GM23338 (cell line): ENCODE results near the gene CCDC57. TPM values are rescaled to one million over a fixed set of nuclear protein-coding genes. Genes with fewer than 3 reads are reported as not detected.

Experiments used
- ATAC-seq: fragments of 200-7000 bp; cut with Tn5 transposase; 3 replicates; pipeline ENCODE4 v1.9.1; 2020
- DNase-seq: peaks from one replicate; pipeline ENCODE4 v3.0.0-alpha.2; 2015; ENCODE audit warnings: low spot score
- H2AFZ ChIP-seq: fragments of 200-600 bp; sonication (generic); 2 replicates; pipeline ENCODE4 v1.8.0; 2016; ENCODE audit warnings: antibody characterized with exemption, mild to moderate bottlenecking, moderate library complexity
- H3F3A ChIP-seq: fragments of 200-600 bp; sonication (generic); replicated peaks from 2 replicates; pipeline ENCODE4 v1.8.0; 2017; ENCODE audit warnings: antibody characterized with exemption, mixed run types, low read depth
- H3K27ac ChIP-seq: fragments of 200-600 bp; sonication (generic); 2 replicates; pipeline ENCODE4 v1.6.1; 2016; ENCODE audit warnings: low read depth
- H3K27me3 ChIP-seq: fragments of 200-600 bp; sonication (generic); 2 replicates; pipeline ENCODE4 v1.8.0; 2016; ENCODE audit warnings: mild to moderate bottlenecking, mixed run types, moderate library complexity; ENCODE audit not compliant: insufficient read depth
- H3K36me3 ChIP-seq: fragments of 200-600 bp; sonication (generic); 2 replicates; pipeline ENCODE4 v1.8.0; 2016; ENCODE audit warnings: mild to moderate bottlenecking; ENCODE audit not compliant: insufficient read depth
- H3K4me1 ChIP-seq: fragments of 200-600 bp; sonication (generic); 2 replicates; pipeline ENCODE4 v1.8.0; 2016; ENCODE audit warnings: mild to moderate bottlenecking, moderate library complexity; ENCODE audit not compliant: insufficient read depth
- H3K4me2 ChIP-seq: fragments of 200-600 bp; sonication (generic); 2 replicates; pipeline ENCODE4 v1.7.1; 2017; ENCODE audit warnings: mixed run types
- H3K4me3 ChIP-seq: fragments of 200-600 bp; sonication (generic); 2 replicates; pipeline ENCODE4 v1.6.1; 2016; ENCODE audit warnings: mixed run types
- H3K79me2 ChIP-seq: fragments of 200-600 bp; sonication (generic); replicated peaks from 2 replicates; pipeline ENCODE4 v1.8.0; 2017; ENCODE audit warnings: mild to moderate bottlenecking; ENCODE audit not compliant: insufficient read depth
- H3K9me2 ChIP-seq: fragments of 200-600 bp; sonication (generic); 2 replicates; pipeline ENCODE4 v1.8.0; 2017; ENCODE audit not compliant: insufficient read depth
- H4K20me1 ChIP-seq: fragments of 200-600 bp; sonication (generic); replicated peaks from 2 replicates; pipeline ENCODE4 v1.8.0; 2017; ENCODE audit warnings: mild to moderate bottlenecking; ENCODE audit not compliant: insufficient read depth
- H3K27ac Mint-ChIP-seq: 2 replicates; pipeline ENCODE4 v1.8.0; 2020; ENCODE audit warnings: inconsistent platforms, mild to moderate bottlenecking, moderate library complexity, mixed read lengths
- H3K27me3 Mint-ChIP-seq: 3 replicates; pipeline ENCODE4 v1.8.0; 2022; ENCODE audit warnings: low read depth, mild to moderate bottlenecking, moderate library complexity, mixed read lengths, inconsistent platforms; ENCODE audit not compliant: insufficient read depth, poor library complexity
- H3K36me3 Mint-ChIP-seq: 3 replicates; pipeline ENCODE4 v1.8.0; 2021; ENCODE audit warnings: low read depth, mild to moderate bottlenecking, inconsistent platforms, moderate library complexity, mixed read lengths
- H3K4me1 Mint-ChIP-seq: 3 replicates; pipeline ENCODE4 v1.8.0; 2020; ENCODE audit warnings: mild to moderate bottlenecking, inconsistent platforms, mixed read lengths
- H3K4me3 Mint-ChIP-seq: 3 replicates; pipeline ENCODE4 v1.8.0; 2021; ENCODE audit warnings: moderate library complexity, mild to moderate bottlenecking, inconsistent platforms, mixed read lengths
- H3K9me3 Mint-ChIP-seq: 3 replicates; pipeline ENCODE4 v1.8.0; 2020; ENCODE audit warnings: moderate library complexity, mild to moderate bottlenecking, inconsistent platforms, mixed read lengths
- CREB1 ChIP-seq: fragments of 250-450 bp; sonication (Bioruptor Pico); IDR thresholded peaks from 2 replicates; pipeline ENCODE4 v1.5.0; 2020; ENCODE audit warnings: low read depth, mild to moderate bottlenecking, moderate library complexity
- CTCF ChIP-seq, 2 experiments: fragments of 200-600 bp in 1 of 2; sonication (generic) in 1 of 2; conservative IDR thresholded peaks; 2 replicates each; pipeline versions ENCODE4 v1.5.1 to v1.6.1; 2016 to 2017; ENCODE audit warnings: antibody characterized with exemption in 2 of 2, low read depth in 2 of 2, mild to moderate bottlenecking in 2 of 2, moderate library complexity in 1 of 2
- ETS1 ChIP-seq: IDR thresholded peaks from 2 replicates; pipeline ENCODE4 v1.6.1; 2016; ENCODE audit warnings: antibody characterized with exemption
- EZH2 ChIP-seq: fragments of 200-600 bp; sonication (generic); IDR thresholded peaks from one replicate; pipeline ENCODE4 v1.8.0; 2017; ENCODE audit warnings: antibody characterized with exemption, mild to moderate bottlenecking, low read depth; ENCODE audit not compliant: unreplicated experiment
- EZH2phosphoT487 ChIP-seq: fragments of 200-600 bp; sonication (generic); IDR thresholded peaks from one replicate; pipeline ENCODE4 v1.8.1; 2018; ENCODE audit warnings: antibody characterized with exemption; ENCODE audit not compliant: unreplicated experiment
- JUNB ChIP-seq: IDR thresholded peaks from one replicate; pipeline ENCODE4 v1.6.1; 2016; ENCODE audit warnings: antibody characterized with exemption; ENCODE audit not compliant: unreplicated experiment
- NANOG ChIP-seq: IDR thresholded peaks from 2 replicates; pipeline ENCODE4 v1.6.1; 2016; ENCODE audit warnings: antibody characterized with exemption, borderline replicate concordance
- POLR2AphosphoS5 ChIP-seq: IDR thresholded peaks from 2 replicates; pipeline ENCODE4 v1.6.1; 2016; ENCODE audit warnings: antibody characterized with exemption, low read depth
- REST ChIP-seq: IDR thresholded peaks from one replicate; pipeline ENCODE4 v1.6.1; 2018; ENCODE audit warnings: antibody characterized with exemption; ENCODE audit not compliant: unreplicated experiment
- STAT1 ChIP-seq: IDR thresholded peaks from one replicate; pipeline ENCODE4 v1.6.1; 2016; ENCODE audit warnings: antibody characterized with exemption; ENCODE audit not compliant: unreplicated experiment
- ZNF114 ChIP-seq: fragments of 250-450 bp; sonication (Bioruptor Pico); IDR thresholded peaks from 2 replicates; pipeline ENCODE4 v1.5.0; 2020; ENCODE audit warnings: mild to moderate bottlenecking, moderate library complexity
- ZNF331 ChIP-seq: fragments of 250-450 bp; sonication (Bioruptor Pico); IDR thresholded peaks from 2 replicates; pipeline ENCODE4 v1.5.0; 2020; ENCODE audit warnings: low read depth, mild to moderate bottlenecking, moderate library complexity
- ZNF462 ChIP-seq: fragments of 250-450 bp; sonication (Bioruptor Pico); IDR thresholded peaks from 2 replicates; pipeline ENCODE4 v1.5.0; 2020; ENCODE audit warnings: mild to moderate bottlenecking, moderate library complexity
- polyA plus RNA-seq: library from polyadenylated mRNA; unstranded; fragments of >200 nt; fragmentation: Nextera tagmentation; extraction: Ambion mirVana; gene quantifications from 2 replicates; pipeline ENCODE4 v1.2.1, GENCODE V29; 2016
- total RNA-seq: library from RNA; depleted of rRNA; stranded (reverse); fragments of >200 nt; shearing (Covaris generic); gene quantifications from 2 replicates; pipeline ENCODE4 v1.2.3, GENCODE V29; 2014

The CCDC57 gene
- total and polyA plus RNA-seq, 2 experiments from 2014 or later = 7.0 to 16.3 TPM

DNA sequence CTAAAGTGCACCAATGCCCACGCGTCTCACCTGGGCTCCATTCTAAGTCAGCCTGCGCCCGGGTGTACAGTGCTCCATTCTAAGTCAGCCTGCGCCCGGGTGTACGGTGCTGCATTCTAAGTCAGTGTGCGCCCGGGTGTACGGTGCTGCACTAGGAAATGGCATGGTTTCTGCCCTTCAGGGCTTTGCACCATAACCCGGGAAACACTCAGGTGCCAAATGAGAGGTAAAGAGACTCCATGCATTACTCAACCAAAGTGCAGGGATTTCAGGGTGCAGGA lies 85.4 kb downstream of the CCDC57 start:
- no peak overlapping the region for H2AFZ ChIP-seq
- no peak overlapping the region for H3K27ac ChIP-seq
- H3K36me3 ChIP-seq = no peaks in the 10 kb centered on the region
- H4K20me1 ChIP-seq = no peaks in the 10 kb centered on the region; the same call in 1 of the 2 replicates
- Mint-ChIP-seq H3K4me1 (peaks cover 4% of the 10 kb centered on the region; the same call in 1 of the 3 replicates), H3K4me3 (no peak overlapping the region), H3K27ac (no peak overlapping the region), H3K27me3 (peaks cover 6% of the 10 kb centered on the region), H3K9me3 (no peaks in the 10 kb centered on the region), H3K36me3 (peaks cover 3% of the 10 kb centered on the region; the same call in 1 of the 3 replicates)
- H3K4me1 ChIP-seq = no peaks in the 10 kb centered on the region
- H3K79me2 ChIP-seq = no peaks in the 10 kb centered on the region
- no peaks in the 10 kb centered on the region for H3K9me2 ChIP-seq
- H3F3A ChIP-seq = no peaks in the 10 kb centered on the region
- no peak for ATAC-seq
- TF ChIP-seq CREB1 (CRISPR knock-in tag) (no peak), ZNF462 (CRISPR knock-in tag) (no peak), EZH2phosphoT487 (no peak), ZNF114 (no peak), REST (no peak), JUNB (no peak), POLR2AphosphoS5 (no peak), ZNF331 (CRISPR knock-in tag) (no peak), ETS1 (no peak), STAT1 (no peak), NANOG (no peak), CTCF (conservative IDR thresholded peaks at IDR 0.05; ENCODE audit: low read depth in 2 of 2) (no peak), EZH2 (no peak)
- no peak overlapping the region for H3K4me2 ChIP-seq
- no peak overlapping the region for H3K4me3 ChIP-seq
- no peaks in the 10 kb centered on the region for H3K27me3 ChIP-seq
- no peak for DNase-seq
